CD1c-positive myeloid dendritic cell (primary cell): ENCODE data around the gene HPSE2.
"Not testable (repeated sequence)": the region's sequence is repeated elsewhere in the genome, so short reads cannot be mapped to it uniquely, and the experiment has no call there.

Experiments used
- DNase-seq: peaks from one replicate; pipeline ENCODE4 v3.0.0-alpha.2; 2016; ENCODE audit errors: extremely low spot score

Gene HPSE2

DNA sequence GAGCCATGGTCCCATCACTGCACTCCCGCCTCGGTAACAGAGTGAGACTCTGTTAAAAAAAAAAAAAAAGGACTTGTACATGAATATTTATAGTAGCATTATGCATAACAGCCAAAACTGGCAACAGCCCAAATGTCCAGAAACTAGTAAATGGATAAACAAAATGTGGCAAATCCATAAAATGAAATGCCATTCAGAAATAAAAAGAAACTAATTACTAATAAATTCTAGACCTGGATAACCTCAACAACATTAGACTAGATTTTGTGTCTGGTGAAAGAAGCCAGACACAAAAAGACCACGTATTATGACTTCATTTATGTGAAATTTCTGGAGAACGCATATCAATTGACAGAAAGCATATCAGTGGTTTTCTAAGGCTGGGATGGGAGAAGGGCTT, 74.5 kb downstream of the HPSE2 start:
- DNase-seq, result no peak

GRCh38 chr10:99143651-99144050, 92.0 kb downstream of the HPSE2 start:
- DNase-seq, result no peak

GRCh38 chr10:99143011-99143410, 92.6 kb downstream of the HPSE2 start:
- DNase-seq, result no peak

DNA sequence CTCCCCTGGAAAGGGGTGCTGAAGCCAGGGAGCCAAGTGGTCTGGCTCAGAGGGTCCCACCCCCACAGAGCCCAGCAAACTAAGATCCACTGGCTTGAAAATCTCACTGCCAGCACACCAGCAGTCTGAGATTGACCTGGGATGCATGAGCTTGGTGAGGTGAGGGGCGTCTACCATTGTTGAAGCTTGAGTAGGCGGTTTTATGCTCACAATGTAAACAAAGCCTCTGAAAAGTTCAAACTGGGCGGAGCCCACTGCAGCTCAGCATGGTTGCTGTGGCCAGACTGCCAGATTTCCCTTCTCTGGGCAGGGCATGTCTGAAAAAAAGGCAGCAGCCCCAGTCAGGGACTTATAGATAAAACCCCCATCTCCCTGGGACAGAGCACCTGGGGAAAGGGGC, 102.8 kb downstream of the HPSE2 start:
- not testable (repeated sequence) for DNase-seq

DNA sequence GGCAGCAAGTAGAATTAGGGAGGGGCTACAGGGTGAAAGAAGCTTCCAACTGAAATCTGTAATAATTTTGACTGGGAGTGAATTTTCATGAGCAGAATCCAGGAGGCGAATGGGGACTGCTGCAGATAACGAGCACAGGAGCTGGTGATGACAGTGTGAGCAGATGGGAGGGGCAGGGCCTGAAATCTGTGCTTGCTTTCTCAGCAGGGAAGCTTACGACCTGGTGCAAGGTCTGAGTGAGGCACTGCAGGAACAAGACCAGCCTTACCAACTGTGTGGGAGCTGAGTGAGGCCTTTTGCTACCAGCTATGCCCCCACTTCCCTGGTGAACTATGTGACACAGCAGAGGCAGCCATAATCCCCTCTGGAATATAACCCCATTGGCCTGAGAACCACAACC, 109.8 kb downstream of the HPSE2 start:
- DNase-seq, result no peak

- no peak for DNase-seq
Measured at GRCh38 chr10:99124376-99124775, 111.3 kb downstream of the HPSE2 start.

GRCh38 chr10:99123851-99124250, 111.8 kb downstream of the HPSE2 start:
- DNase-seq, result no peak

GRCh38 chr10:99123336-99123735, 112.3 kb downstream of the HPSE2 start:
- no peak for DNase-seq

DNA sequence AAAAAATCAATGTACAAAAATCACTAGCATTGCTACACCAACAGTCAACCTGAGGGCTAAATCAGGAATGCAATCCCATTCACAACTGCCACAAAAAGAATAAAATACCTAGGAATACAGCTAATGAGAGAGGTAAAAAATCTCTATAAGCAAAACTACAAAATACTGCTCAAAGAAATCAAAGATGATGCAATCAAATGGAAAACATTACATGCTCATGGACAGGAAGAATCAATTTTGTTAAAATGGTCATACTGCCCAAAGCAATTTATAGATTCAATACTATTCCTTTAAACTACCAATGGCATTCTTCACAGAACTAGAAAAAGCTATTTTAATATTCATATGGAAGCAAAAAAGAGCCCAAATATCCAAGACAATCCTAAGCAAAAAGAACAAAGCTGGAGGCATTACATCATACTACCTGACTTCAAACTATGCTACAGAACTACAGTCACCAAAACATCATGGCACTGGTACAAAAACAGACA, 116.3 kb downstream of the HPSE2 start:
- no peak for DNase-seq

GRCh38 chr10:99115703-99116102, 119.9 kb downstream of the HPSE2 start:
- DNase-seq, result no peak

- no peak for DNase-seq
Measured at GRCh38 chr10:99085358-99085757, 150.3 kb downstream of the HPSE2 start.

- DNase-seq, result no peak
Measured at GRCh38 chr10:99084161-99084560, 151.5 kb downstream of the HPSE2 start.

DNA sequence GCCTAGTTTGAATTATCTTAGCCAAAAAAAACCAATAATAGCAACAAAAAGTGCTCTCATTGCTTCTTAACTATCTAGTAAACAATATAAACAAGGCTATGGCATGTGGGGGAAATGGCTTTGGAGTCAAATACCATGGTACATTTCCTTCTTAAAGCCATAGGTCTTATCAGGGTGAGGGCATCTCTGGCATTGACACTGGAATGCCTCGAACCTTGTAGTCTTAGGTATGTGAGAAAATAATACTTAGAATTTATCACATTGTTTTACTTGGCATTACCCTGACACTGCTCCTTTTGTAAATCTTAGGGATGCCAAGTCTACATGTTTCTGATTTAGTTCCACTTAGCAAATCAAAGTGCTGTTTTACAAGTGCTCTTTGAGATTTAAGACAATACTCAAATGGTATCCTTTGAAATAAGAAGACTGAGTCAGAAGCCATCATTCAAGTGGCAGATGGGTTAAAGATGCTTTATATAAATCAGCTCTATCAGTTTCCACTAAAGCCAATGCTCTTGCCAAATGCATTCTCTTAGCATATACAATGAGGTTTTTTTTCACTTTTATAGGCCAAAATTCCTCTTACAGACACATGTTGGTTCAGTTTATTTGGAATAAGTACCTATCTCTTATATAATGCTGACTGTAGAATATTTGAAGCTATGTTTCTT, 155.2 kb downstream of the HPSE2 start:
- DNase-seq, result no peak

DNA sequence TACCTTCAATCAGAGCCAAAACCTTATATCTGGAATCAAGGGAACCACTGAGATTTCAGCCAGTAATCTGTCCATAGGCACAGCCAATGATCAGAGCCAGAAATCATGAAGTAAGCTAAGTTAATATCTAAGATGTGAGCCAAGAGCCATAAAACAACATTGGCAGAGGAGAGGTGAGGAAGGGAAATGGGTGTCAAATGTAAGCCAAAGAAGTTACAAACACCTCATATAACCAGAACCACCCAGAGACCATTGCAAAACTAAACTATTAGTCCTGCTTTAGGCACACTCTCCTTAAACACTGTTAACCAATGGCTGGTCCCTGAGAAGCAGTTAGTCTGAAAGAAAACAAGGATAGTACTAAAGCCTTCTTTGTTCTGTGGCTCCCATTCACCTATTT, 173.1 kb downstream of the HPSE2 start:
- DNase-seq, result no peak

- DNase-seq, result no peak
Measured at GRCh38 chr10:99058762-99059161, 176.9 kb downstream of the HPSE2 start.

- DNase-seq, result no peak
Measured at GRCh38 chr10:99057936-99058690, 177.5 kb downstream of the HPSE2 start.

DNA sequence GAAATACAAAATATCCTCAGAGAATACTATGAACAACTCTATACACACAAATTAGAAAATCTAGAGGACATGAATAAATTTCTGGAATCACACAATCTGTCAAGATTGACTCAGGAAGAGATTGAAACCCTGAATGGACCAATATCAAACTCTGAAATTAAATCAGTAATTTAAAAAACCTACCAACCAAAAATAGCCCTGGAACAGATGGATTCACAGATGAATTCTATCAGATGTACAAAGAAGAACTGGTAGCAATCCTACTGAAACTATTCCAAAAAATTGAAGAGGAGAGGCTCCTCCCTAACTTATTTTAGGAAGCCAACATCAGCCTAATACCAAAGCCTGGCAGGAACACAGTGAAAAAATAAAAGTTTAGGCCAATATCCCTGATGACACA, 190.0 kb downstream of the HPSE2 start:
- no peak for DNase-seq

DNA sequence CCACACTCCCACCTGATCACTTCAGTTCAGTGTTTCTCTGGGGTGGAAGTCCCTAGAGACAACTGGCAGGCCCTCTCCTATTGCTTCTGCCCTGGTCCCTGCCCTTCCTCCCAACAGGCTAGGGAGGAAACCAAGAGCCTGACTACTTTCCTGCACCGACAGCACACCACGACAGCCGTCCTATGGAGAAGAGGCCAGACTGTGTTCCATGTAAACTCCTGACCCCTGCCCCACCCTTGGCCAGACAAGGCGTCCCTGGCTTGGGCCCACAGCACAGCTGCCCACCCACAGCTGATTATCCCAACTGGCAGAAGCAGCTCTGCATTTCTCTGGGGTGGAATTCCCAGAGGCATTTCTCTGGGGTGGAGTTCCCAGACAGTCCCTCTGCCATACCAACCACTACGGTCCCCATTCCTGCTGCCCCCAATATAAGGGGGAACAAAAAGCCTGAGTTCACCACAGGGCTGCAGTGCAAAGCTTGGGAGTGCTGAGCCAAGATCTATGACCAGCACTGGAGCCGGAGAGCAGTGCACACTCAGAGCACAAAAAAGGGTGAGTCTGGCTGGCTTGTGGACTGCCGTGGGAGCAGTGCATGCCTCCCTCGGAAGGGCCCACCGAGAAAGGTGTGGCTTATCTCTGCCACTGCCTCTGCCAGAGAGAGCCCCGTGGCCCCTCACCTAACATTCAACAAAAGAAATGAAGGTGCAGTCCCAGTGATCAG, 193.4 kb downstream of the HPSE2 start:
- DNase-seq, result no peak

DNA sequence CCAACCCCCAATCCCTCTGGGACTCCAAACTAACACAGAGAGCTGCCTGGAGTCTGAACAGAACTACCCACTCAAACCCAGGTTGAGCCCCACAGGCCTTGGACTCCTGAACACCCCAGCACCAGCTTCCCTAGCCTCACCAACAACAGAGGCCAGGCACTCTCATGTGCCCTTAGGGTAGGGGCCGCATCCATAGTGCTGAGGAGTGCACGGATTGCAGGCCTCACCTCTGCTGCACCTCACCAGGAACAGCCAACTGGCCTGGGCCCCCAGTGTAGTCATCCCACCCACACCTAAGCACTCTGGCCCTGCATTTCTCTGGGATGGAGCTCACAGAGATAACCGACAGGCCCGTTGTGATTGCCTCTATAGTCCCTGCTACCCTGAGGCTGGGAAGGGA, 194.2 kb downstream of the HPSE2 start:
- DNase-seq, result no peak

DNA sequence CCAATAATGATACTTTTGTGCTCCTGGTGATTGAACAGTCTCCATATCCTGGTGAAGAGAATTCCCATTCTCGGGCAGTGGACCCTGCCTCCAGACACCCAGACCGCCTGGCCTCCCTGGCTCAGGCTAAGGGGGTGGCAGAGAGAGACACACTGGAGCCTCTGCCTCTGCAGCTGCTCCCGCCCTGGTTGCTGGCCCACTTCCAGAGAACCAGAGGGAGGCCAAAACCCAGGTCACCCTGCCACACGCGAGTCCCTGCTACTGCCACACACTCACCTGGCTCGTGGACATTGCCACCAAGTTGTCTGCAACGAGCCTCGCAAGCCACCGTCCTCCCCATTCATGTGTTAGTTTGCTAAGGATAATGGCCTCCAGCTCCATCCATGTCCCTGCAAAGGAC, 221.8 kb downstream of the HPSE2 start:
- no peak for DNase-seq

DNA sequence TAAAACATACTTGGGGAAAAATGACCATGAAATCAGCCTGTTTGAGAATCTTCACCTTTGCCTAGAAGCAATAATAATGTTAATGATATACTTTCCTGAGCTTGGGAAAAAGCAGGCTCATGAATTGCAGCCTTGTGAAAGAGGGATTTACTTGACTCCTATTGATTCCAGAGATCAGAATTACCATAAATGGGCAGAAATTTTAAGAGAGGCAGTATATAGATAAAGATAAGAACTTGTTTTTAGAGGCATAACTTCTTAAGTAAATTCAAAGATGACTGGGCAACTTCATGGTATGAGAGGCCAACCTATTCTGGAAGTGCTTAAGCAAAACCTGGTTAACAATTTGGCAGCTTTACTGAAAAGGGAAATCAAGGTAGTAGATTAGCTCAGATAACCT, 225.4 kb downstream of the HPSE2 start:
- no peak for DNase-seq

DNA sequence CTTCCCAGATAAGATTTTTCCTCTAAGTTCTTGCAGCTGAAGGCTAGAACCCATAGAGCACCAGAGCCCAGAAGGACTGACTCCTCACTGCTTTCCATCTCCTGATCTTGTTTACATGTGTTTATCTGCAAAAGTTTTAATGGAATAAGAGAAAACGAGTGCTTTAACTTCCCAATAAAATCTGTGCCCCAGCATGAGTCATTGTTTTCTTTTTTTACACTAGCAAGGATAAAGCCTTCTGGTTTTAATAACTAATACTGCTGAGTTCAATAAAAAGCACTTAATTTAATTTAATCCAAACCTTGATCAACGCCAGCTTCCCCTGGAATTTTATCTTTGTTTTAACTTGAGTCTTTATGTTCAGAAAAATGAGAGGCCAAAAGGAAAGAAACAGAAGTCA, 227.6 kb downstream of the HPSE2 start:
- no peak for DNase-seq

DNA sequence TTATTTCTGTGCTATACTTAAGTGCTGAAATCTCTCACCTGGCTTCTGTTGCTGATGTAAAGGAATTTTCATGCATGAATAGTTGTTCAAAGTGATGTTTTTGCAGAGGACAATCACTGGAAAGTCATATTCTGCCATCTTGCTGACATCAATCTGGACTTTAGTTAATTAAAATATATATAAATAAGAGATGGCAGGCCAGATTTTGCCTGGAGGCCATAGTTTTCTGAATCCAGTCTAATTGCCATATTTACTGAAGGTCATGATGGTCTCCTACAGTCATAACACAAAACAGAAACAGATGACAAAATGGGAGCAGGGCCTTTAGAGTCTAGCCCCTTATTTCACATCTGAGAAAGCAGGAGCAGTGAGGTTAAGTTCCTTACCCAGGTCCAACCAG, 228.2 kb downstream of the HPSE2 start:
- no peak for DNase-seq
